ENCODE measurements around the gene GCAT.
"Not testable (repeated sequence)": the region's sequence is repeated elsewhere in the genome, so short reads cannot be mapped to it uniquely, and the experiment has no call there.

The GCAT gene

GRCh38 chr22:37782340-37783168 lies 25.2 kb upstream of the GCAT start:
- peak; percentile 90 for DNase-seq (ENCODE audit: low read depth)

- DNase-seq (ENCODE audit: low read depth), result no peak
Observed at GRCh38 chr22:37784829-37785495, 22.8 kb upstream of the GCAT start.

GRCh38 chr22:37790234-37790633 lies 17.5 kb upstream of the GCAT start:
- DNase-seq (ENCODE audit: low read depth), result no peak

- no peak for DNase-seq (ENCODE audit: low read depth)
Observed at GRCh38 chr22:37792494-37792893, 15.2 kb upstream of the GCAT start.

GRCh38 chr22:37794376-37794775 lies 13.4 kb upstream of the GCAT start:
- DNase-seq (ENCODE audit: low read depth), result no peak

- no peak for DNase-seq (ENCODE audit: low read depth)
Observed at GRCh38 chr22:37796079-37796478, 11.7 kb upstream of the GCAT start.

- not testable (repeated sequence) for DNase-seq (ENCODE audit: low read depth)
Observed at GRCh38 chr22:37797259-37797658, 10.5 kb upstream of the GCAT start.

DNA sequence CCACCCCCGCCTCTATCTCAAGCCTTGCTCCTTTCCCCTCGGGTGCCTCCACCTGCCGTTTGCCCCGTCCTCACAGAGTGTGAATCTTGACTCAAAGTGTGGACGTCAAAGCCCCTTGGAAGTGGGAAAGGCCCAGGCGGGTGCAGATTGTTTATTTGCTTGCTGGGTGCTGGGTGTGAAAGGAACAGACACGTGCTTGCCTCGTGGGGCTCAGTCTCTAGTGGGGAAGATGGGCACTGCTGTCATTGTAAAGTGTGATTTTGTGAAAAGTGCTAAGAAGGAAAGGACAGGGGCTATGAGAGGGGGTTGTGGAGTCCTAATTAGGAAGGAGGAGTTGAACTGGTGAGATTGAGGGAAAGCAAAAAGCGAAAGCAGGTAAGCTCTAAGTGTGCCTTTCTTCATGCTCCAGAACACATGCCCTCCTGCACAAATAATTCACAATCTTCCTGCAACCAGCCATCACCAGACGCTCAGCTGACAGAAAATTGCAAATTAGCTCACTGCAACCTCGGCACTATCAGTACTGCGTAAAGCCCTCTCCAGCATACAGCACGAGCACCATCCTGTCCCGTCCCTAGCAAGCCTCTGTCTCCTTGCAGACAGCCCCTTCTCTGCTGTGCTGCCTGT lies 9.7 kb upstream of the GCAT start:
- DNase-seq (ENCODE audit: low read depth), result no peak

- not testable (repeated sequence) for DNase-seq (ENCODE audit: low read depth)
Observed at GRCh38 chr22:37799979-37800378, 7.8 kb upstream of the GCAT start.

DNA sequence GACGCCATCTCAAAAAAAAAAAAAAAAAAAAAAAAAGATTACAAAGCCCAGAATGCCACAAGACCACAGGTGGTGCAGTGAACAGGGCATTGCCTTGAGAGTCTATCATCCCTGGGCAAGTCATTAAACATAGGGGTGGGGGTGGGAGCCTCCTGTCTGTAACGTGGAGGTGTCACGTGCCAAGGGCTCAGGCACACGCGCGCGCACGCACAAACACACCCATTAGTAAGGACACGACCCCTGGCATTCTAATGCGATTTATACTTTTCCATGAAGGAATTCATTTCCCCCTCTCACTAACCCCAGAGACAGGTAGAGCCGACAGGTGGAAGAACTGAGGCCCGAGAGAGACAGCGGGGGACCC lies 5.8 kb upstream of the GCAT start:
- no peak for DNase-seq (ENCODE audit: low read depth)

DNA sequence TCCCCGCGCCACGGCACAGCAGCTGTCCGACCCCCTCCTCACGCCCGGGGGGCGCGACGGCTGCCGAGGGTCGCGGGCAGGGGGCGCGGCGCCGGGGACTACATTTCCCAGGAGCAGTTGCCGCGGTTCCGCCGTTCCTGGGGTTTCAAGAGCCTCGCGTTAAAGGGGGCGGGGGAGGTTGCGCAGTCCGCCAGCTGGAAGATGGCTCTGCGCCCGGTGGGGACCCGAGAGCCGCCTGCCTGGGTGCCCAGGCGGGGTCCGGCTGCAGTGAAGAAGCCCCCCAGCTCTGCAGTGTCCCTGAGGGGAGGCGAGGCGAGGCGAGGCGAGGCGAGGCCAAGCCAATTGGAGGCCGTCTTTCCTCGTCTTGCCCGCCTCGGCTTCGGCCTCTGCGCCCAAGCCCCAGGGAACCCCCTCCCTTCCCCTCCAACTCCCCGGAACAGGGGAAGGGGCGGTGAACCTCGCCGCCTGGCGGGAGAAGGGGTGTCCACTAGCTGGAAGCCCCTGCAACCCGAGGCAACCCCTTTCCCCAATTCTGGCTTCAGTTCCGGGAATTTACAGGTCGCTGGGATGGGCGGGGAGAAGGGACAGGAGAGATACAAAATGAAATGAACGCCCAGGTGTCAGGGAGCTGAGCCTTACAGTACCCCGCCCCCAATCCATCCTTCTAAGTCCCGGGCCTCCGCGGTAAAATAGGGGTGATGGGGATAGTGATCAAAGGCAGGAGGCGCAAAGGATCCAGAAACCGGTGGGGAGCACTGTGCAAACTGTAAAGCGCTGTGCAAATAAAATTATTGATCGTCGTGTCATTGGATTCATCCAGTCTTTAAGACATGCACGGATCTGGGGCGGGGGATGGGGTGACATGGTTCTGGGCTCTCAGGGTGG lies 5.2 kb upstream of the GCAT start:
- peak; percentile 40 for DNase-seq (ENCODE audit: low read depth)

- no peak for DNase-seq (ENCODE audit: low read depth)
Observed at GRCh38 chr22:37803195-37803638, 4.5 kb upstream of the GCAT start.

DNA sequence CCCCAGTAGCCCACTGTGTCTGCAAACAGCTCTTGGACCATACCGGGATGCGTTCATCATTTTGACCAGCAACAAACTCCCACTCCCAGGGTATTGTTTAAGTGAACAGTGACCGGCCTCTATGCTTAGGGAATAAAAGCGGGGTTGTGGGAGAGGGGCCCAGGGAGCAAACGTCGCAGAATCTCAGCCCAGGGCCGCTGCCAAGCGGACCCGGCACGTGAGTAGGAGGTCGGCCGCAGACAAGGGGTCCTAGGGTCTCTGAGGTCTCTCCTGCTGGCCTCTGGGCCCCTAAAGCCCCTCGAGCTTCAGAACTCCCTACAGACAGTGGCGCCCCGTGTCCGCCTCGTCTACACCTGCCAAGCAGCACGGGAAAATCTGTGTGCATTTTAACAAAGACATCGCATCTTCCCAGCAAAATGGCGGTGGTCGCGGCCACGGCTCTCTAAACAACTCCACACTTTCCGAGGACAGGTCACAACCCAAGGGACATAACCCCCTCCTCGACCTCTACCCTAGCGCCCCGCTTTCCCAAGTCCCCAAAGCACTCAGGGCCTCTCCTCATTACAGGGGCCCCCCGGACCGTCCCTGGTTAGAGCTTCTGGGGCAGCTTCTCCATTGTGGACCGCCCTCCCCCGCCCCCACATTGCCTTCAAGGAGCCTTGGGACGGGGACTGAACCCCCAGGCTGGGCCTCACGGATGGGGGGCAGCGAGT lies 3.9 kb upstream of the GCAT start:
- no peak for DNase-seq (ENCODE audit: low read depth)

- DNase-seq (ENCODE audit: low read depth), result no peak
Observed at GRCh38 chr22:37804352-37804880, 3.3 kb upstream of the GCAT start.

GRCh38 chr22:37804881-37805809 lies 2.6 kb upstream of the GCAT start:
- DNase-seq (ENCODE audit: low read depth), result peak; percentile 88

DNA sequence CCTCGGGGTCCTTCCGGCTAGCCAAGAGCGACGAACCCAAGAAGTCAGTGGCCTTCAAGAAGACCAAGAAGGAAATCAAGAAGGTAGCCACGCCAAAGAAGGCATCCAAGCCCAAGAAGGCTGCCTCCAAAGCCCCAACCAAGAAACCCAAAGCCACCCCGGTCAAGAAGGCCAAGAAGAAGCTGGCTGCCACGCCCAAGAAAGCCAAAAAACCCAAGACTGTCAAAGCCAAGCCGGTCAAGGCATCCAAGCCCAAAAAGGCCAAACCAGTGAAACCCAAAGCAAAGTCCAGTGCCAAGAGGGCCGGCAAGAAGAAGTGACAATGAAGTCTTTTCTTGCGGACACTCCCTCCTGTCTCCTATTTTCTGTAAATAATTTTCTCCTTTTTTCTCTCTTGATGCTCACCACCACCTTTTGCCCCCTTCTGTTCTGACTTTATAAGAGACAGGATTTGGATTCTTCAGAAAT lies 1.9 kb upstream of the GCAT start:
- no peak for DNase-seq (ENCODE audit: low read depth)

DNA sequence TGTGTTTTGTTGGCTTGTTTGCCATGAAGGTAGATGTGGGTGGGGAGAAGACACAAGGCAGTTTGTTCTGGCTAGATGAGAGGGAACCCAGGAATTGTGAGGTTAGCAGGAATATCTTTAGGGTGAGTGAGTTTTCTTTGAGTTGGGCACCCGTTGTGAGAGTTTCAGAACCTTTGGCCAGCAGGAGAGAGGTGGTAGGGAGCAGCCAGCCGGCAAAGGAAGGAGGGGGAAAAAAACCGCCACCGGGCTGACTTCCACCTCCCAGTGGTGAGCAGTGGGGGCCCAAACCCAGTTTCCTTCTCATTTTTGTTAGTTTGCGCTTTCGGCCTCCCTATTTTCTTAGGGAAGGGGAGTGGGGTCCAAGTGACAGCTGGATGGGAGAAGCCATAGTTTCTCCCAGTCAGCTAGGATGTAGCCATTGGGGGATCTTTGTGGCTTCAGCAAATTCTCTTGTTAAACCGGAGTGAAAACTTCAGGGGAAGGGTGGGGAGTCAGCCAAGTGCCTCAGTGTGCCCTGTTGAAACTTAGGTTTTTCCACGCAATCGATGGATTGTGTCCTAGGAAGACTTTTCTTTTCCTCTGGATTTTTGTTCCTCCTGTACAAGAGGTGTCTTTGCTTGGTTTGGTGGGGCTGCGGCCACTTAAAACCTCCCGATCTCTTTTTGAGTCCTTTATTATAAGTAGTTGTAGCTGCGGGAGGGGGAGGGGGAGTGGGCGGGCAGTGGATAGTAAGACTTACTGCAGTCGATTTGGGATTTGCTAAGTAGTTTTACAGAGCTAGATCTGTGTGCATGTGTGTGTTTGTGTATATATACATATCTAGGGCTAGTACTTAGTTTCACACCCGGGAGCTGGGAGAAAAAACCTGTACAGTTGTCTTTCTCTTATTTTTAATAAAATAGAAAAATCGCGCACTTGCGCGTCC lies 1.1 kb upstream of the GCAT start:
- DNase-seq (ENCODE audit: low read depth), result peak; percentile 82

DNA sequence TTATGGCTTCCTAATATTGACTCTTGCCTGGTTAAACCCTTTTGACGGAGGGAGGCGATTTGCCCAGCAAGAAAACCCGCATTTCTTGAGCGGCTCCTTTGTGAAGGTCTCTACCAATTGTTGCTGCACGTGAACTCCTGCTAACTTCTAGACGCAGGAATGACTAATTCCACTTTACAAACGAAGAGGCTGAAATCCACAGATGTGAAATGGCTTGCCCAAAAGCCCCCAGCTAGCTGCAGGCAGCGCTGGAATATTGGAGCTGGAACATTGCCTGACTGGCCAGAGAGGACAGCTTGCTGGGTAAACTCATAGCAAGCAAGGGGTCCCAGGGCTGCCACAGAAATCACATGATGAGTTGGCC lies 542 bp downstream of the GCAT start:
- DNase-seq (ENCODE audit: low read depth), result peak; percentile 57

Measured in ELR (cell line).